ENCODE measurements around the gene UNC5B. TPM values are rescaled to one million over a fixed set of nuclear protein-coding genes. Genes with fewer than 3 reads are reported as not detected.

UNC5B gene
- polyA plus RNA-seq, 1 experiment = 27.4 TPM

GRCh38 chr10:71348850-71349249 is 136.5 kb downstream of the UNC5B start:
- no peak for TF ChIP-seq CTCF (IDR thresholded peaks at IDR 0.05; ENCODE audit: insufficient read depth, low read depth, low read length)
- DNase-seq (ENCODE audit: low read depth) = no peak
- POLR2A ChIA-PET = no interaction called here
- CTCF ChIA-PET = interaction anchor here (0.6 to 1.6 kb wide), 2 partner anchors 293 to 349 kb away, joined by 5 read pairs; no protein-coding TSS in a partner anchor
- no peaks in the 10 kb centered on the region for H3K36me3 ChIP-seq (ENCODE audit: control insufficient read depth, insufficient read depth, low read length)
- H3K27me3 ChIP-seq (ENCODE audit: control insufficient read depth, insufficient read depth, low read length) = peaks cover 5% of the 10 kb centered on the region
- no peak overlapping the region for H3K4me3 ChIP-seq (ENCODE audit: low read depth, low read length)

- no peak for DNase-seq (ENCODE audit: low read depth)
- POLR2A ChIA-PET = no interaction called here
- CTCF ChIA-PET = interaction anchor here (0.6 to 1.6 kb wide), 2 partner anchors 293 to 348 kb away, joined by 5 read pairs; no protein-coding TSS in a partner anchor
- Histone ChIP-seq H3K4me3 (ENCODE audit: low read depth, low read length) (no peak overlapping the region), H3K27me3 (ENCODE audit: control insufficient read depth, insufficient read depth, low read length) (peaks cover 5% of the 10 kb centered on the region), H3K36me3 (ENCODE audit: control insufficient read depth, insufficient read depth, low read length) (no peaks in the 10 kb centered on the region)
- TF ChIP-seq CTCF (IDR thresholded peaks at IDR 0.05; ENCODE audit: insufficient read depth, low read depth, low read length) = no peak
Measured at GRCh38 chr10:71349406-71349805, 137.0 kb downstream of the UNC5B start.

GRCh38 chr10:71351087-71351486 is 138.7 kb downstream of the UNC5B start:
- TF ChIP-seq CTCF (IDR thresholded peaks at IDR 0.05; ENCODE audit: insufficient read depth, low read depth, low read length) = no peak
- DNase-seq (ENCODE audit: low read depth) = no peak
- POLR2A ChIA-PET = no interaction called here
- Histone ChIP-seq H3K36me3 (ENCODE audit: control insufficient read depth, insufficient read depth, low read length) (no peaks in the 10 kb centered on the region), H3K27me3 (ENCODE audit: control insufficient read depth, insufficient read depth, low read length) (peaks cover 2% of the 10 kb centered on the region; the same call in 1 of the 2 replicates), H3K4me3 (ENCODE audit: low read depth, low read length) (no peak overlapping the region)
- CTCF ChIA-PET = interaction anchor here (1.0 kb wide), 1 partner anchor 8 kb away, joined by 5 read pairs; no protein-coding TSS in a partner anchor

GRCh38 chr10:71351628-71352319 is 139.4 kb downstream of the UNC5B start:
- TF ChIP-seq CTCF (IDR thresholded peaks at IDR 0.05; ENCODE audit: insufficient read depth, low read depth, low read length) = no peak
- ChIA-PET CTCF (interaction anchor here (0.7 to 1.9 kb wide), 5 partner anchors 19 to 271 kb away, joined by 3 to 5 read pairs (median 3); no protein-coding TSS in a partner anchor), POLR2A (no interaction called here)
- Histone ChIP-seq H3K36me3 (ENCODE audit: control insufficient read depth, insufficient read depth, low read length) (no peaks in the 10 kb centered on the region), H3K4me3 (ENCODE audit: low read depth, low read length) (no peak overlapping the region), H3K27me3 (ENCODE audit: control insufficient read depth, insufficient read depth, low read length) (no peaks in the 10 kb centered on the region; the same call in 1 of the 2 replicates)
- no peak for DNase-seq (ENCODE audit: low read depth)

Other genes starting within 250 kb of the UNC5B start
- 4.2 and 7.2 TPM in 2 replicates for gene SLC29A3, start 106.7 kb downstream of the UNC5B start, polyA plus RNA-seq (2011; rRNA removed)
- gene CDH23, start 184.3 kb downstream of the UNC5B start, polyA plus RNA-seq (2011; rRNA removed) = 0.02 and 0.05 TPM in 2 replicates